Measurements from ENCODE around the gene TNPO3. TPM values are rescaled to one million over a fixed set of nuclear protein-coding genes. Genes with fewer than 3 reads are reported as not detected.
A peak's percentile ranks its signal among the peaks of the same experiment; 100 is the strongest.

TNPO3 gene
- total and polyA plus RNA-seq, 9 donors = 24.9 to 32.7 (median 29.9) TPM

DNA sequence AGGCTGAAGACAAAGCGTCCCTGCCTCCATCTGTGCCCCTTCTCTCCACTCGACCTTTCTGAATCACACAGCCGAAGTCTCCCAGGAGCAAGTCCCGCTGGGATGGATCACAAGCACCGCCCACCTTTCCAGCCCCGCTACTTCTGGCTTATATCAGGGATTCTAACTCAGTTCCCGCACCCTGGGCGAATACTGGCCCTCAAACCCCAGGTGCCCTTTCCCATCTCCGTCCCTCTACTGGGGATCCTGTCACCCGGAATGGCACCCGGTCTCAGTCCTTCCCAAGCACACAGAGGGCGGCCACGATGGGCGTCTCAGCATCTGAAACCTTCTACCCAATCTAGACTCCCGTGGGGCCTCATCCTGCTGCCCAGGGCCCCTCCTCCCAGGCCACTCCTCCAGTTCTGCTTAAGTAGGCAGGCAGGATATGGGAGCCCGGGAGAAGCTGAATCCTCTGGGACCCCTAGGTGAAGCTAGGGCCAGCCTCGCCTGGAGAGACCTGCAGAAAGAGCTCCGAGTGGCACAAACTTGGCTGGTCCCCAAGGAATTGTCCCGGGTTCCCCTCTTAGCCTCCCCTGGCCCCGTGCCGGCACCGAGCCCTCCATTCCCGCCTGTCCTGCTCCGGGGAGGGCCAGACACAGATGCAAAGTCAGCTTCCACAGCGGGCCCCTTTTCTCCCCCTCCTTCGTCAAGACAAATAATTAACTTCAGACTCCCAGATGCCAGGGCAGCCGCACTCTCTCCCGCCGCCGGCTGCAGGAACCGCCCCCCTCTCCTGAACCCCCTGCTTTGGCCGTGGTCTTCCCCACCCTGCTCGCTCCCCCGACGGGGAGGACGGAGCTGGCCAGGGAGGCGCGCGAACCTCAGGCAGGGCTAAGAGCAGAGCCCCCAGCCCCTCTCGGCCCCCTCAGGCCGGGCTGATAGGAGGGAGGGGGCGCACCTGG, 145.0 kb downstream of the TNPO3 start:
- peak; percentile 31 for DNase-seq
- WGBS (ENCODE audit: insufficient coverage) = 9% methylated on average over 31 of the region's 42 CpGs
- peak overlapping the region; percentile 28 for H3K4me3 ChIP-seq (ENCODE audit: low read length)
- peaks cover 21% of the 10 kb centered on the region for H3K4me1 ChIP-seq (ENCODE audit: control insufficient read depth, insufficient read depth, low read length)
- H3K9me3 ChIP-seq (replicated peaks; ENCODE audit: control insufficient read depth, low read depth, low read length) = no peaks in the 10 kb centered on the region
- H3K27ac ChIP-seq (ENCODE audit: low read length) = no peak overlapping the region
- no peaks in the 10 kb centered on the region for H3K36me3 ChIP-seq (ENCODE audit: control insufficient read depth, insufficient read depth, low read length)
- H3K27me3 ChIP-seq (ENCODE audit: control insufficient read depth, insufficient read depth, low read length) = peaks cover 58% of the 10 kb centered on the region

DNA sequence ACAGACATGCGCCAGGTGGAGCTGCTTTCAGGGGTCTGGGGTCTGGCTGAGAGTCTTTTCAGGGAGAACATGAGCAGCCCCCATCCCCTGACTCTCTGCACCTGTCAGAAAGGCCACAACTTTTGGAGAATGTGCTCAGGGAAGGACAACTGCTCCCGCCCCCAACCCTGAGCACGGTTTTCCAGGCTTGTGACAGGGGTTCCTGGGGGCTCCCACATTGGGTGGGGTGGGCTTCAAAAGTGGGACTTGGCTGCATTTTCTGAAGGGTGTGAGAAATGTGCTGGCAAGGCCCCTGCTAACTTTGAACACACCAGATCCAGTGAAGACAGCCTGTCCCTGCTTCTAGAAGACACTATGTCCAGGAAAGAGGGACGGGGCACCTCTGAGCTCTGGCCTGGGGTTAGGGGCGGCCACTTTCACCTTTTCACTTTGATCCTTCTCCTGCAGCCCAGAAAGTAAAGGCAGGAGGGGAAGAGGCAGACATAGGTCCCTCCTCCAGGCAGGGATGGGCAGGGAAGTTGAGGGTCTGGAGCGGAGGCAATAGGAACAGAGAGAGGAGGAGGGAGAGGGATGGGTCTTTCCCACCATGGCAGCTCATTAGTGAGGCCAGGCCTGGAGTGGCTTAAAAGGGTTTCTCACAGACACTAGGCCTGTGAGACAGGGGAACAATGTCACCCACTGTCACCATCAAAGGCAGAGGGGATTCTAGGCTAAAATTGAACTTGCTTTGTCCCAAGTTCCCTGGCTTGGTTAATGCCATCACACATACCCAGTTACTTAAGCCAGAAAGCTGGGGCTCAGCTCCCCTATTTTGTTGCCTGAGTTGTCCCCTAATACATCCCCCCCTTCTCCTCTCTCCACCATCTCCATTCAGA, 145.9 kb downstream of the TNPO3 start:
- 77% methylated on average over 3 of the region's 6 CpGs for WGBS (ENCODE audit: insufficient coverage)
- DNase-seq = no peak
- Histone ChIP-seq H3K9me3 (replicated peaks; ENCODE audit: control insufficient read depth, low read depth, low read length) (no peaks in the 10 kb centered on the region), H3K27me3 (ENCODE audit: control insufficient read depth, insufficient read depth, low read length) (peaks cover 49% of the 10 kb centered on the region), H3K4me3 (ENCODE audit: low read length) (no peak overlapping the region), H3K36me3 (ENCODE audit: control insufficient read depth, insufficient read depth, low read length) (no peaks in the 10 kb centered on the region), H3K27ac (ENCODE audit: low read length) (no peak overlapping the region), H3K4me1 (ENCODE audit: control insufficient read depth, insufficient read depth, low read length) (peaks cover 21% of the 10 kb centered on the region)

DNA sequence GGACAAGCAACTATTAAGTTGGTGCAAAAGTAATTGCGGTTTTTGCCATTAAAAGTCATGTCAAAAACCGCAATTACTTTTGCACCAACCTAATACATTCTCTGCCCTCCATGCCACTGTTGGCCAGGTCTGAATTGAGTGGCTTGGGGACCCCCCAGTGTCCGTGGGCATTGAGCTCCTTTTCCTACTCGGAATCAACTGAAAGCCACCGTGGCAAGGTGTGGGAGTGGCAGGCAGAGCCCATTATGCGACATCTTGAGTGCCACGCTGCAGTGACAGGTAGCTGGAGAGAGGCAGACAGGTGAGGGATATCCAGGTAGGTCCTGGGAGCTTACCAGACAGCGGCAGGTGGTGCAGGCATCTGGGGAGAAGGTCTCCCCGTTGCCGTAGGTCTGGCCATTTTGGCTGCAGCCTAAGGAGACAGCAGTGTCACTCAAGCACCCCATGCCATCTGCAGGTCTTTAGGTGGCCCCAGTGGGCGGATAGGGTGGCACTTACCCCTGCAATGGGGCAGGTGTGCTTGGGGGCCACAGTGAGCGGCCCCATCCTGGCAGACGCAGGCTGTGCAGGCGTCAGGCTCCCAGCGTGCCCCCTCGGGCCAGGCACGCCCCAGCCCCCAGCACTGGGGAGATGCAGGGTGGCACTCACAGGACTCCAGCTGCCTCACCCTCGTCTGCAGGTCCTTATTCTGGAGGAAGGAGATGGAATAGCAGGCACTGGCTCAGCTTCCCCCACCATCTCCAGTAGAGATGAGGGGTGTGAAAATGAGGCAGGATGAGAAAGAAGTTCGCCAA, 147.9 kb downstream of the TNPO3 start:
- Histone ChIP-seq H3K27me3 (ENCODE audit: control insufficient read depth, insufficient read depth, low read length) (peaks cover 44% of the 10 kb centered on the region), H3K4me1 (ENCODE audit: control insufficient read depth, insufficient read depth, low read length) (peaks cover 21% of the 10 kb centered on the region), H3K27ac (ENCODE audit: low read length) (no peak overlapping the region), H3K36me3 (ENCODE audit: control insufficient read depth, insufficient read depth, low read length) (no peaks in the 10 kb centered on the region), H3K4me3 (ENCODE audit: low read length) (no peak overlapping the region), H3K9me3 (replicated peaks; ENCODE audit: control insufficient read depth, low read depth, low read length) (no peaks in the 10 kb centered on the region)
- WGBS (ENCODE audit: insufficient coverage) = 92% methylated on average over 11 of the region's 19 CpGs
- no peak for DNase-seq

DNA sequence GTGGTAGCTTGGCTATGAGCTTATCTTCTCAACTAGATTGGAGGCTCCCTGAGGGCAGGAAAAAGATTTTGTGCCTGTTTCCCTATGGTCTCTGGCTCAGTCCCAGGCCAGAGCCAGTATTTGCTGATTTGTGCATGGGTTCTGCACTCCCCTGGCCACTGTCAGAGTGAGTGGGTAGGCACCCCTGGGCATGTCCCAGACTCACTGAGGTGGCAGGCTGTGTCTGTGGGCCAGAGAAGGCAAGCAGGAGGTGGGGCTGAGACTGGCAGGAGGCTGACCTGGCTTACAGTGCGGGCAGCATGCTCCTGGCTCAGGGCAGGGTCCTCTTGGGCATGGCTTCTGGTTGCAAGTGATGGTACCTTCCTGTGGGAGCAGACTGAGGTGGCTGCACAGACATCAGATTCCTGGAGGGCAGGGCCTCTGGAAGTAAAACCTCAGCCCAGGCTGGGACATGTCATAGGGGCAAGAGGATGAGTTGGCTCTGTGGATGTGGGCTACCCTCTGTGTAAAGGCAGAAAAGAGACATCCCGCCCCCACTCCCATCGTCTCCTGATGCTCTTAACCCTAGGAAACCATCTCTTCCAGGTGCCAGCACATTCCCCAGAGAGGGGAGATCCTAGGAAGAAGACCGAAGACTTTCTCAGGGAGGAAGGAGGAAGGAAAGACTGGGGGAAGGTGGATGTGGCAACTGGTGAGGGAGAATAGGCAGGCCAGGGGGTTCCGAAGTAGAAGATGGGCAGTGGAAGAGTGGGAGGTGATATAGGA, 148.7 kb downstream of the TNPO3 start:
- 88% methylated on average over 3 of the region's 5 CpGs for WGBS (ENCODE audit: insufficient coverage)
- no peaks in the 10 kb centered on the region for H3K36me3 ChIP-seq (ENCODE audit: control insufficient read depth, insufficient read depth, low read length)

DNA sequence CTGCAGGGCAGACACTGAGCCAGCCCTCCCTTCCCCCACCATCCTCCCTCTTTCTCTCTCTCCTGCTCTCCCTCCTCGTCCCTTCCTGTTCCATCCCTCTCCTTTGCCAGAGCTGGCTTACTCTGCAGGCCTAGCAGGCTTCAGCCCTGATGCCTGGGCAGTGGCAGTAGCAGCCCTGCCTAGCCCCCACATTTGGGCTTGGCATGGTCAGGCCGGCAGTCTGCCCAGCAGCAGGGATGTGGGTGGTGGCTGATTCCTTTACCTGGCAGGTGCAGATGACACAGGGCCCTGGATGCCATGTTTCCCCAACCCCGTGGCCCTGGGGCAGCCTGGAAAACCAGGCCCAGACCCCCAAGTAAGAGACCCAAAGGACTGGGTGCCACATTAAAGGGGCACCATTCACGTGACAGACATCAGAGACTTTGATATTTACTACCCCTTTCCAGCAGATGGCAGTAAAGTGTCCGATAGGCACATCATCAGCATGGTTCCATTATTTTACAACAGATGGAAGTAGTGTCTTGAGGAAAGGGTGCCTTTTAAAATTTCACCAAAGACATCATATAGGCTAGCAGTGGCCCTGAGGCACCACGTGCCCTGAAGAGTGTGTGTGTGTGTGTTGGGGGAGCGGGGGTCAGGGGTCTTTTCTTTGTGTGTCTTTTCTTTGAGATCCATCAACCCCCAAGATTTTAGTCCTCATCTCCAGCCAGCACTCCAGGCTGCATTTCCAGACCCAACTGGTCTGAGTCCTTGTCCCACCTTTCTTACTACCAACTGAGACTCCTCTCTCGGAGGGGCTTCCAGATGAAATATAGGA, 150.3 kb downstream of the TNPO3 start:
- Histone ChIP-seq H3K4me1 (ENCODE audit: control insufficient read depth, insufficient read depth, low read length) (peaks cover 2% of the 10 kb centered on the region), H3K4me3 (ENCODE audit: low read length) (no peak overlapping the region), H3K9me3 (replicated peaks; ENCODE audit: control insufficient read depth, low read depth, low read length) (no peaks in the 10 kb centered on the region), H3K27me3 (ENCODE audit: control insufficient read depth, insufficient read depth, low read length) (peaks cover 22% of the 10 kb centered on the region), H3K36me3 (ENCODE audit: control insufficient read depth, insufficient read depth, low read length) (no peaks in the 10 kb centered on the region), H3K27ac (ENCODE audit: low read length) (no peak overlapping the region)
- WGBS (ENCODE audit: insufficient coverage) = 44% methylated on average over 3 of the region's 8 CpGs
- no peak for DNase-seq

More for the DNA sequence above, 148.7 kb downstream of the TNPO3 start:
- DNase-seq = no peak
- Histone ChIP-seq H3K4me3 (ENCODE audit: low read length) (no peak overlapping the region), H3K27ac (ENCODE audit: low read length) (no peak overlapping the region), H3K4me1 (ENCODE audit: control insufficient read depth, insufficient read depth, low read length) (peaks cover 15% of the 10 kb centered on the region), H3K9me3 (replicated peaks; ENCODE audit: control insufficient read depth, low read depth, low read length) (no peaks in the 10 kb centered on the region), H3K27me3 (ENCODE audit: control insufficient read depth, insufficient read depth, low read length) (peaks cover 36% of the 10 kb centered on the region)

Other genes starting within 250 kb of the TNPO3 start
- 339 TPM for gene FLNC, start 224.7 kb downstream of the TNPO3 start, total RNA-seq
- 100 to 1,000 TPM; 378 to 779 (median 506) TPM for gene FLNC, start 224.7 kb downstream of the TNPO3 start, polyA plus RNA-seq (ENCODE audit: insufficient read depth in 1 of 8, insufficient read length in 8 of 8, low replicate concordance in 1 of 8)
- 93.5 TPM for gene ATP6V1F, start 192.3 kb downstream of the TNPO3 start, total RNA-seq
- gene ATP6V1F, start 192.3 kb downstream of the TNPO3 start, polyA plus RNA-seq (ENCODE audit: insufficient read depth in 1 of 8, insufficient read length in 8 of 8, low replicate concordance in 1 of 8) = 100 to 1,000 TPM; 110 to 141 (median 123) TPM
- gene KCP, start 144.4 kb downstream of the TNPO3 start, total RNA-seq = 0.58 TPM
- gene KCP, start 144.4 kb downstream of the TNPO3 start, polyA plus RNA-seq (ENCODE audit: insufficient read depth in 1 of 8, insufficient read length in 8 of 8, low replicate concordance in 1 of 8) = 1 to 10 TPM in 6 of 8 donors, under 1 TPM in 2; 0.50 to 1.8 (median 1.3) TPM
- 2.7 TPM for gene IRF5, start 117.2 kb downstream of the TNPO3 start, total RNA-seq
- gene IRF5, start 117.2 kb downstream of the TNPO3 start, polyA plus RNA-seq (ENCODE audit: insufficient read depth in 1 of 8, insufficient read length in 8 of 8, low replicate concordance in 1 of 8) = 1 to 10 TPM; 1.6 to 3.5 (median 2.4) TPM
- gene TSPAN33, start 89.6 kb upstream of the TNPO3 start, total RNA-seq = 23.9 TPM
- gene TSPAN33, start 89.6 kb upstream of the TNPO3 start, polyA plus RNA-seq (ENCODE audit: insufficient read depth in 1 of 8, insufficient read length in 8 of 8, low replicate concordance in 1 of 8) = 10 to 100 TPM; 25.4 to 52.4 (median 46.6) TPM
- gene SMO, start 133.5 kb upstream of the TNPO3 start, total RNA-seq = 35.9 TPM
- 10 to 100 TPM; 38.2 to 63.6 (median 51.1) TPM for gene SMO, start 133.5 kb upstream of the TNPO3 start, polyA plus RNA-seq (ENCODE audit: insufficient read depth in 1 of 8, insufficient read length in 8 of 8, low replicate concordance in 1 of 8)
- 13.0 TPM for gene AHCYL2, start 169.9 kb upstream of the TNPO3 start, total RNA-seq
- gene AHCYL2, start 169.9 kb upstream of the TNPO3 start, polyA plus RNA-seq (ENCODE audit: insufficient read depth in 1 of 8, insufficient read length in 8 of 8, low replicate concordance in 1 of 8) = 10 to 100 TPM; 11.9 to 16.7 (median 12.5) TPM